ENCODE data around the gene VAMP1.

- TF ChIP-seq, protein P1, sequence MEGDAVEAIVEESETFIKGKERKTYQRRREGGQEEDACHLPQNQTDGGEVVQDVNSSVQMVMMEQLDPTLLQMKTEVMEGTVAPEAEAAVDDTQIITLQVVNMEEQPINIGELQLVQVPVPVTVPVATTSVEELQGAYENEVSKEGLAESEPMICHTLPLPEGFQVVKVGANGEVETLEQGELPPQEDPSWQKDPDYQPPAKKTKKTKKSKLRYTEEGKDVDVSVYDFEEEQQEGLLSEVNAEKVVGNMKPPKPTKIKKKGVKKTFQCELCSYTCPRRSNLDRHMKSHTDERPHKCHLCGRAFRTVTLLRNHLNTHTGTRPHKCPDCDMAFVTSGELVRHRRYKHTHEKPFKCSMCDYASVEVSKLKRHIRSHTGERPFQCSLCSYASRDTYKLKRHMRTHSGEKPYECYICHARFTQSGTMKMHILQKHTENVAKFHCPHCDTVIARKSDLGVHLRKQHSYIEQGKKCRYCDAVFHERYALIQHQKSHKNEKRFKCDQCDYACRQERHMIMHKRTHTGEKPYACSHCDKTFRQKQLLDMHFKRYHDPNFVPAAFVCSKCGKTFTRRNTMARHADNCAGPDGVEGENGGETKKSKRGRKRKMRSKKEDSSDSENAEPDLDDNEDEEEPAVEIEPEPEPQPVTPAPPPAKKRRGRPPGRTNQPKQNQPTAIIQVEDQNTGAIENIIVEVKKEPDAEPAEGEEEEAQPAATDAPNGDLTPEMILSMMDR (conservative IDR thresholded peaks at IDR 0.05; ENCODE audit: low read depth, low read length): no peak
- no peak for TF ChIP-seq POLR2A (IDR thresholded peaks at IDR 0.05; ENCODE audit: low read depth, low read length)
- TF ChIP-seq BHLHE40 (IDR thresholded peaks at IDR 0.05; ENCODE audit: low read depth, low read length): no peak
Observed at GRCh38 chr12:6462234-6462995, 8.1 kb downstream of the VAMP1 start.
